H1 (cell line): ENCODE data around the gene SKA1. TPM values are rescaled to one million over a fixed set of nuclear protein-coding genes. Genes with fewer than 3 reads are reported as not detected.

Experiments
- polyA plus RNA-seq, 7 experiments: library from polyadenylated mRNA; depleted of rRNA in 3 of 7; stranded (reverse) in 5 of 7; unstranded in 2 of 7; fragments of >200 nt in 5 of 7; fragments of 200-250 nt in 2 of 7; gene quantifications; 1 replicate in 5 of 7; 2 replicates in 1 of 7; 4 replicates in 1 of 7; pipeline versions ENCODE4 v1.2.1 to v1.2.3, GENCODE V29; 2011 to 2013; ENCODE audit warnings: missing spikeins in 2 of 7, mixed read lengths in 2 of 7
- total RNA-seq: library from RNA; stranded (reverse); fragmentation: NEBNext Ultra II Directional; extraction: Animal tissue kit (Norgen Biotek cat#: 25700); gene quantifications from 2 replicates; pipeline ENCODE4 v1.2.1, GENCODE V29; 2021
- TF ChIP-seq, protein P1 (sequence below): fragments of 300-600 bp; sonication (generic); IDR thresholded peaks from 2 replicates; pipeline ENCODE4 v1.7.1; 2012; ENCODE audit warnings: low read length, moderate library complexity, mild to moderate bottlenecking, inconsistent platforms; ENCODE audit not compliant: insufficient replicate concordance

The SKA1 gene
- total and polyA plus RNA-seq, 2 of the 8 experiments (the other 6 are each of a cell fraction or from before 2014, with no cell fraction given) = 8.6 to 22.9 TPM

DNA sequence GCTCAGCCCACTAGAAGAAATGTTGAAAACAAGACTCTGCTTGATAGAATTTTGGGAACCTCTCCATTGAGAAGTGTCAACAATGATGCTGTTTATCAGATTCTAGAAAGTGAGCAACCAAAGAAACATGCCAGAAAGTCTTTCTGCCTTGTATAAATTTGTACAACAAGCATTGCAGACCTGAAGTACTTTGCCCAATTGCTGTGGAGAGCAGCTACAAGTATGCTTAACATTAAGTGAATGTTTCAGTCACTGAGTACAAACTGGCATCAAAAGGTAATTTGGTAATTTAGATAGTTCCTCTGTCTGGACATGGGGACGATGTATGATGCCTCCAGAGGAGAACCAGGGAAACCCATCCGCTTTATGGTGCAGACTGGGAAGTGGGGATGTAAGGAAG lies 33.4 kb upstream of the SKA1 start (continued):
- TF ChIP-seq, protein P1, sequence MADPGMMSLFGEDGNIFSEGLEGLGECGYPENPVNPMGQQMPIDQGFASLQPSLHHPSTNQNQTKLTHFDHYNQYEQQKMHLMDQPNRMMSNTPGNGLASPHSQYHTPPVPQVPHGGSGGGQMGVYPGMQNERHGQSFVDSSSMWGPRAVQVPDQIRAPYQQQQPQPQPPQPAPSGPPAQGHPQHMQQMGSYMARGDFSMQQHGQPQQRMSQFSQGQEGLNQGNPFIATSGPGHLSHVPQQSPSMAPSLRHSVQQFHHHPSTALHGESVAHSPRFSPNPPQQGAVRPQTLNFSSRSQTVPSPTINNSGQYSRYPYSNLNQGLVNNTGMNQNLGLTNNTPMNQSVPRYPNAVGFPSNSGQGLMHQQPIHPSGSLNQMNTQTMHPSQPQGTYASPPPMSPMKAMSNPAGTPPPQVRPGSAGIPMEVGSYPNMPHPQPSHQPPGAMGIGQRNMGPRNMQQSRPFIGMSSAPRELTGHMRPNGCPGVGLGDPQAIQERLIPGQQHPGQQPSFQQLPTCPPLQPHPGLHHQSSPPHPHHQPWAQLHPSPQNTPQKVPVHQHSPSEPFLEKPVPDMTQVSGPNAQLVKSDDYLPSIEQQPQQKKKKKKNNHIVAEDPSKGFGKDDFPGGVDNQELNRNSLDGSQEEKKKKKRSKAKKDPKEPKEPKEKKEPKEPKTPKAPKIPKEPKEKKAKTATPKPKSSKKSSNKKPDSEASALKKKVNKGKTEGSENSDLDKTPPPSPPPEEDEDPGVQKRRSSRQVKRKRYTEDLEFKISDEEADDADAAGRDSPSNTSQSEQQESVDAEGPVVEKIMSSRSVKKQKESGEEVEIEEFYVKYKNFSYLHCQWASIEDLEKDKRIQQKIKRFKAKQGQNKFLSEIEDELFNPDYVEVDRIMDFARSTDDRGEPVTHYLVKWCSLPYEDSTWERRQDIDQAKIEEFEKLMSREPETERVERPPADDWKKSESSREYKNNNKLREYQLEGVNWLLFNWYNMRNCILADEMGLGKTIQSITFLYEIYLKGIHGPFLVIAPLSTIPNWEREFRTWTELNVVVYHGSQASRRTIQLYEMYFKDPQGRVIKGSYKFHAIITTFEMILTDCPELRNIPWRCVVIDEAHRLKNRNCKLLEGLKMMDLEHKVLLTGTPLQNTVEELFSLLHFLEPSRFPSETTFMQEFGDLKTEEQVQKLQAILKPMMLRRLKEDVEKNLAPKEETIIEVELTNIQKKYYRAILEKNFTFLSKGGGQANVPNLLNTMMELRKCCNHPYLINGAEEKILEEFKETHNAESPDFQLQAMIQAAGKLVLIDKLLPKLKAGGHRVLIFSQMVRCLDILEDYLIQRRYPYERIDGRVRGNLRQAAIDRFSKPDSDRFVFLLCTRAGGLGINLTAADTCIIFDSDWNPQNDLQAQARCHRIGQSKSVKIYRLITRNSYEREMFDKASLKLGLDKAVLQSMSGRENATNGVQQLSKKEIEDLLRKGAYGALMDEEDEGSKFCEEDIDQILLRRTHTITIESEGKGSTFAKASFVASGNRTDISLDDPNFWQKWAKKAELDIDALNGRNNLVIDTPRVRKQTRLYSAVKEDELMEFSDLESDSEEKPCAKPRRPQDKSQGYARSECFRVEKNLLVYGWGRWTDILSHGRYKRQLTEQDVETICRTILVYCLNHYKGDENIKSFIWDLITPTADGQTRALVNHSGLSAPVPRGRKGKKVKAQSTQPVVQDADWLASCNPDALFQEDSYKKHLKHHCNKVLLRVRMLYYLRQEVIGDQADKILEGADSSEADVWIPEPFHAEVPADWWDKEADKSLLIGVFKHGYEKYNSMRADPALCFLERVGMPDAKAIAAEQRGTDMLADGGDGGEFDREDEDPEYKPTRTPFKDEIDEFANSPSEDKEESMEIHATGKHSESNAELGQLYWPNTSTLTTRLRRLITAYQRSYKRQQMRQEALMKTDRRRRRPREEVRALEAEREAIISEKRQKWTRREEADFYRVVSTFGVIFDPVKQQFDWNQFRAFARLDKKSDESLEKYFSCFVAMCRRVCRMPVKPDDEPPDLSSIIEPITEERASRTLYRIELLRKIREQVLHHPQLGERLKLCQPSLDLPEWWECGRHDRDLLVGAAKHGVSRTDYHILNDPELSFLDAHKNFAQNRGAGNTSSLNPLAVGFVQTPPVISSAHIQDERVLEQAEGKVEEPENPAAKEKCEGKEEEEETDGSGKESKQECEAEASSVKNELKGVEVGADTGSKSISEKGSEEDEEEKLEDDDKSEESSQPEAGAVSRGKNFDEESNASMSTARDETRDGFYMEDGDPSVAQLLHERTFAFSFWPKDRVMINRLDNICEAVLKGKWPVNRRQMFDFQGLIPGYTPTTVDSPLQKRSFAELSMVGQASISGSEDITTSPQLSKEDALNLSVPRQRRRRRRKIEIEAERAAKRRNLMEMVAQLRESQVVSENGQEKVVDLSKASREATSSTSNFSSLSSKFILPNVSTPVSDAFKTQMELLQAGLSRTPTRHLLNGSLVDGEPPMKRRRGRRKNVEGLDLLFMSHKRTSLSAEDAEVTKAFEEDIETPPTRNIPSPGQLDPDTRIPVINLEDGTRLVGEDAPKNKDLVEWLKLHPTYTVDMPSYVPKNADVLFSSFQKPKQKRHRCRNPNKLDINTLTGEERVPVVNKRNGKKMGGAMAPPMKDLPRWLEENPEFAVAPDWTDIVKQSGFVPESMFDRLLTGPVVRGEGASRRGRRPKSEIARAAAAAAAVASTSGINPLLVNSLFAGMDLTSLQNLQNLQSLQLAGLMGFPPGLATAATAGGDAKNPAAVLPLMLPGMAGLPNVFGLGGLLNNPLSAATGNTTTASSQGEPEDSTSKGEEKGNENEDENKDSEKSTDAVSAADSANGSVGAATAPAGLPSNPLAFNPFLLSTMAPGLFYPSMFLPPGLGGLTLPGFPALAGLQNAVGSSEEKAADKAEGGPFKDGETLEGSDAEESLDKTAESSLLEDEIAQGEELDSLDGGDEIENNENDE = no peak
- TF ChIP-seq, all 59 proteins: peak for 0
